ENCODE data around the gene FOXK2. TPM values are rescaled to one million over a fixed set of nuclear protein-coding genes. Genes with fewer than 3 reads are reported as not detected.
A peak's percentile ranks its signal among the peaks of the same experiment; 100 is the strongest.

The FOXK2 gene
- total RNA-seq, 1 experiment from 2014 or later, result 72.0 TPM

GRCh38 chr17:82636626-82637598, 117.4 kb downstream of the FOXK2 start:
- H3K4me3 Mint-ChIP-seq, result no peak overlapping the region
- Histone ChIP-seq H3K4me1 (ENCODE audit: insufficient read depth, low read length) (no peaks in the 10 kb centered on the region), H4K91ac (ENCODE audit: insufficient read length, low read depth, low read length) (no peak overlapping the region), H3K23me2 (ENCODE audit: insufficient read length, low read depth, low read length, poor library complexity, severe bottlenecking) (no peaks in the 10 kb centered on the region), H3K56ac (ENCODE audit: insufficient read length, low read depth, low read length) (no peak overlapping the region), H2BK5ac (ENCODE audit: insufficient read length, low read length) (no peak overlapping the region), H3K9me3 (ENCODE audit: control insufficient read depth, low read depth, low read length) (no peaks in the 10 kb centered on the region), H3K14ac (ENCODE audit: insufficient read depth, low read length) (no peak overlapping the region), H4K20me1 (ENCODE audit: control insufficient read depth, insufficient read depth, insufficient read length) (no peaks in the 10 kb centered on the region), H2BK120ac (ENCODE audit: low read depth, low read length, poor library complexity, severe bottlenecking) (no peak overlapping the region), H2BK20ac (ENCODE audit: low read depth, low read length, poor library complexity, severe bottlenecking) (no peak overlapping the region), H2AFZ (ENCODE audit: low read length) (no peak overlapping the region), H3K4me2 (ENCODE audit: insufficient read depth, insufficient read length, low read length) (no peak overlapping the region), H3K9ac (ENCODE audit: extremely low read depth, insufficient read length, low read length) (no peak overlapping the region), H4K8ac (replicated peaks; ENCODE audit: insufficient read length, low read depth, low read length) (no peak overlapping the region), H2AK5ac (ENCODE audit: insufficient read length, low read length) (no peak overlapping the region), H3K79me2 (ENCODE audit: insufficient read depth, low read length) (peaks cover 11% of the 10 kb centered on the region), H3K23ac (ENCODE audit: insufficient read length, low read depth, low read length) (no peak overlapping the region), H2BK12ac (ENCODE audit: insufficient read length, low read depth, low read length) (no peak overlapping the region), H4K5ac (ENCODE audit: insufficient read length, low read depth, low read length) (no peak overlapping the region), H3K79me1 (ENCODE audit: insufficient read depth, low read depth, low read length, poor library complexity, severe bottlenecking) (peaks cover 14% of the 10 kb centered on the region), H2BK15ac (ENCODE audit: low read depth, low read length) (no peak overlapping the region), H3K27me3 (ENCODE audit: insufficient read depth, low read length) (no peaks in the 10 kb centered on the region), H3T11ph (ENCODE audit: low read length) (no peak overlapping the region), H3K27ac (ENCODE audit: insufficient read length, low read depth, low read length) (no peak overlapping the region), H3K4ac (ENCODE audit: low read depth, low read length) (no peak overlapping the region), H3K18ac (ENCODE audit: insufficient read length, low read depth, low read length) (no peak overlapping the region)
- DNase-seq, result no peak
- H3K4me1 Mint-ChIP-seq, result peaks cover 3 to 9% of the 10 kb centered on the region in 2 experiments; a peak in 3 of 4 replicates
- no CpG with 5 or more reads among the region's 16 CpGs for WGBS (ENCODE audit: extremely low coverage, insufficient read length, low lambda C conversion rate)
- TF ChIP-seq CTCF (conservative IDR thresholded peaks at IDR 0.05), result no peak
- H3K9me3 Mint-ChIP-seq, result no peaks in the 10 kb centered on the region
- peaks cover 19 to 58% (median 57%) of the 10 kb centered on the region in 3 experiments; a peak in 6 of 7 replicates for H3K36me3 Mint-ChIP-seq (ENCODE audit: insufficient read depth in 1 of 3, low read depth in 3 of 3)
- no peaks in the 10 kb centered on the region for H3K27me3 Mint-ChIP-seq (ENCODE audit: low read depth)
- H3K27ac Mint-ChIP-seq, result peak overlapping the region; percentile 73 to 85 (median 75); a peak in 5 of 7 replicates

Data from H9 (cell line).